Panc1 (cell line): ENCODE results near the gene UMAD1.

Source experiments
- POLR2AphosphoS5 ChIP-seq: IDR thresholded peaks from 2 replicates; pipeline ENCODE4 v1.6.1; 2012; ENCODE audit warnings: mild to moderate bottlenecking, low read depth, low read length, moderate library complexity
- SIN3A ChIP-seq: IDR thresholded peaks from 2 replicates; pipeline ENCODE4 v1.6.1; 2012; ENCODE audit warnings: low read depth, mild to moderate bottlenecking, low read length, moderate library complexity, borderline replicate concordance; ENCODE audit not compliant: insufficient read depth
- TF ChIP-seq, protein P1 (sequence below): fragments of 450-650 bp; IDR thresholded peaks from 2 replicates; pipeline ENCODE4 v1.5.1; 2017; ENCODE audit warnings: mild to moderate bottlenecking
- TF ChIP-seq, protein P2 (sequence below), 2 experiments: IDR thresholded peaks; 2 replicates each; pipeline ENCODE4 v1.6.1; 2011 to 2012; ENCODE audit warnings: low read depth in 2 of 2, control low read depth in 1 of 2, low read length in 1 of 2, mild to moderate bottlenecking in 1 of 2, moderate library complexity in 1 of 2; ENCODE audit not compliant: insufficient read depth in 1 of 2

DNA sequence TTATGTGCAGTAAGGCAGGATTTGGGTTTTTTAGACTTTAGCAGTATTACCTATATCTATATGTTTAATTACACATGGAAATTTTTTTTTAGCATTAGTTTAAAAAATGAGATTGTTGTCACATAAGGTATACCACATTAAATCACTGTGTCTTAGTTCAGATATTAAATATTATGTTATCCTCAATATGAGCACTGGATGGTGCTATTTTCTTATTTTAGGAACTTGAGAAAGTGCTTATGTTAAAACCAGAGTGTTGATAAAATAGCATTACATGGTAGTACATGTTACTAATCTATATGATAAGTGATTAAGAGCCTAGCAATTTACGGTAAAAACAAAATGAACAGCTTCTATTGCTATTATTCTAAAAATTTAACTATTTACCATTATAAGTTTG lies 45.1 kb upstream of the UMAD1 start:
- TF ChIP-seq, protein P1, sequence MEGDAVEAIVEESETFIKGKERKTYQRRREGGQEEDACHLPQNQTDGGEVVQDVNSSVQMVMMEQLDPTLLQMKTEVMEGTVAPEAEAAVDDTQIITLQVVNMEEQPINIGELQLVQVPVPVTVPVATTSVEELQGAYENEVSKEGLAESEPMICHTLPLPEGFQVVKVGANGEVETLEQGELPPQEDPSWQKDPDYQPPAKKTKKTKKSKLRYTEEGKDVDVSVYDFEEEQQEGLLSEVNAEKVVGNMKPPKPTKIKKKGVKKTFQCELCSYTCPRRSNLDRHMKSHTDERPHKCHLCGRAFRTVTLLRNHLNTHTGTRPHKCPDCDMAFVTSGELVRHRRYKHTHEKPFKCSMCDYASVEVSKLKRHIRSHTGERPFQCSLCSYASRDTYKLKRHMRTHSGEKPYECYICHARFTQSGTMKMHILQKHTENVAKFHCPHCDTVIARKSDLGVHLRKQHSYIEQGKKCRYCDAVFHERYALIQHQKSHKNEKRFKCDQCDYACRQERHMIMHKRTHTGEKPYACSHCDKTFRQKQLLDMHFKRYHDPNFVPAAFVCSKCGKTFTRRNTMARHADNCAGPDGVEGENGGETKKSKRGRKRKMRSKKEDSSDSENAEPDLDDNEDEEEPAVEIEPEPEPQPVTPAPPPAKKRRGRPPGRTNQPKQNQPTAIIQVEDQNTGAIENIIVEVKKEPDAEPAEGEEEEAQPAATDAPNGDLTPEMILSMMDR: no peak
- no peak for TF ChIP-seq SIN3A
- TF ChIP-seq, protein P2, sequence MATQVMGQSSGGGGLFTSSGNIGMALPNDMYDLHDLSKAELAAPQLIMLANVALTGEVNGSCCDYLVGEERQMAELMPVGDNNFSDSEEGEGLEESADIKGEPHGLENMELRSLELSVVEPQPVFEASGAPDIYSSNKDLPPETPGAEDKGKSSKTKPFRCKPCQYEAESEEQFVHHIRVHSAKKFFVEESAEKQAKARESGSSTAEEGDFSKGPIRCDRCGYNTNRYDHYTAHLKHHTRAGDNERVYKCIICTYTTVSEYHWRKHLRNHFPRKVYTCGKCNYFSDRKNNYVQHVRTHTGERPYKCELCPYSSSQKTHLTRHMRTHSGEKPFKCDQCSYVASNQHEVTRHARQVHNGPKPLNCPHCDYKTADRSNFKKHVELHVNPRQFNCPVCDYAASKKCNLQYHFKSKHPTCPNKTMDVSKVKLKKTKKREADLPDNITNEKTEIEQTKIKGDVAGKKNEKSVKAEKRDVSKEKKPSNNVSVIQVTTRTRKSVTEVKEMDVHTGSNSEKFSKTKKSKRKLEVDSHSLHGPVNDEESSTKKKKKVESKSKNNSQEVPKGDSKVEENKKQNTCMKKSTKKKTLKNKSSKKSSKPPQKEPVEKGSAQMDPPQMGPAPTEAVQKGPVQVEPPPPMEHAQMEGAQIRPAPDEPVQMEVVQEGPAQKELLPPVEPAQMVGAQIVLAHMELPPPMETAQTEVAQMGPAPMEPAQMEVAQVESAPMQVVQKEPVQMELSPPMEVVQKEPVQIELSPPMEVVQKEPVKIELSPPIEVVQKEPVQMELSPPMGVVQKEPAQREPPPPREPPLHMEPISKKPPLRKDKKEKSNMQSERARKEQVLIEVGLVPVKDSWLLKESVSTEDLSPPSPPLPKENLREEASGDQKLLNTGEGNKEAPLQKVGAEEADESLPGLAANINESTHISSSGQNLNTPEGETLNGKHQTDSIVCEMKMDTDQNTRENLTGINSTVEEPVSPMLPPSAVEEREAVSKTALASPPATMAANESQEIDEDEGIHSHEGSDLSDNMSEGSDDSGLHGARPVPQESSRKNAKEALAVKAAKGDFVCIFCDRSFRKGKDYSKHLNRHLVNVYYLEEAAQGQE (IDR thresholded peaks at IDR 0.05; ENCODE audit: insufficient read depth in 1 of 2, low read depth in 2 of 2, low read length in 1 of 2): no peak
- no peak for TF ChIP-seq POLR2AphosphoS5
